Measurements from ENCODE around the gene CDK16.

CDK16 gene

GRCh38 chrX:47217852-47218279 is 615 bp upstream of the CDK16 start:
- TF ChIP-seq CTCF (IDR thresholded peaks at IDR 0.05; ENCODE audit: low read depth, low read length, missing control alignments), result no peak
- DNase-seq (ENCODE audit: extremely low read depth, low read depth), result peak; percentile 91
- peak overlapping the region; percentile 75 for H3K4me3 ChIP-seq (replicated peaks; ENCODE audit: low read depth, low read length)

- peak overlapping the region; percentile 75 for H3K4me3 ChIP-seq (replicated peaks; ENCODE audit: low read depth, low read length)
- no peak for DNase-seq (ENCODE audit: extremely low read depth, low read depth)
- no peak for TF ChIP-seq CTCF (IDR thresholded peaks at IDR 0.05; ENCODE audit: low read depth, low read length, missing control alignments)
Observed at GRCh38 chrX:47218920-47219815, 687 bp downstream of the CDK16 start.

GRCh38 chrX:47221756-47222155 is 3.3 kb downstream of the CDK16 start:
- DNase-seq (ENCODE audit: extremely low read depth, low read depth), result no peak
- no peak for TF ChIP-seq CTCF (IDR thresholded peaks at IDR 0.05; ENCODE audit: low read depth, low read length, missing control alignments)

GRCh38 chrX:47222751-47223350 is 4.4 kb downstream of the CDK16 start:
- DNase-seq (ENCODE audit: extremely low read depth, low read depth), result no peak
- TF ChIP-seq CTCF (IDR thresholded peaks at IDR 0.05; ENCODE audit: low read depth, low read length, missing control alignments), result no peak
- H3K4me3 ChIP-seq (replicated peaks; ENCODE audit: low read depth, low read length), result no peak overlapping the region

More at GRCh38 chrX:47221756-47222155, 3.3 kb downstream of the CDK16 start:
- no peak overlapping the region for H3K4me3 ChIP-seq (replicated peaks; ENCODE audit: low read depth, low read length)

GRCh38 chrX:47223476-47224250 is 5.2 kb downstream of the CDK16 start:
- H3K4me3 ChIP-seq (replicated peaks; ENCODE audit: low read depth, low read length), result no peak overlapping the region
- no peak for DNase-seq (ENCODE audit: extremely low read depth, low read depth)
- TF ChIP-seq CTCF (IDR thresholded peaks at IDR 0.05; ENCODE audit: low read depth, low read length, missing control alignments), result no peak

GRCh38 chrX:47224266-47224895 is 5.9 kb downstream of the CDK16 start:
- H3K4me3 ChIP-seq (replicated peaks; ENCODE audit: low read depth, low read length), result no peak overlapping the region
- DNase-seq (ENCODE audit: extremely low read depth, low read depth), result no peak
- no peak for TF ChIP-seq CTCF (IDR thresholded peaks at IDR 0.05; ENCODE audit: low read depth, low read length, missing control alignments)

All from HFF-Myc (cell line).